Stimulated activated CD8-positive, alpha-beta memory T cell treated with anti-CD3 and anti-CD28 coated beads, Interleukin-12 subunit alpha, Interleukin-12 subunit beta, amount 100 ng/mL, for 24 hours (primary cell): ENCODE results near the gene ADAP1.
"Not testable (repeated sequence)": the region's sequence is repeated elsewhere in the genome, so short reads cannot be mapped to it uniquely, and the experiment has no call there.

Experiments
- DNase-seq: peaks from one replicate; pipeline ENCODE4 v3.0.0-alpha.2; 2020; ENCODE audit errors: extremely low read depth

The ADAP1 gene

GRCh38 chr7:882336-883035, 72.0 kb downstream of the ADAP1 start:
- DNase-seq: no peak

- DNase-seq: no peak
Observed at GRCh38 chr7:881441-882234, 72.8 kb downstream of the ADAP1 start.

- no peak for DNase-seq
Observed at GRCh38 chr7:880450-880849, 74.0 kb downstream of the ADAP1 start.

- DNase-seq: no peak
Observed at GRCh38 chr7:879706-880105, 74.8 kb downstream of the ADAP1 start.

DNA sequence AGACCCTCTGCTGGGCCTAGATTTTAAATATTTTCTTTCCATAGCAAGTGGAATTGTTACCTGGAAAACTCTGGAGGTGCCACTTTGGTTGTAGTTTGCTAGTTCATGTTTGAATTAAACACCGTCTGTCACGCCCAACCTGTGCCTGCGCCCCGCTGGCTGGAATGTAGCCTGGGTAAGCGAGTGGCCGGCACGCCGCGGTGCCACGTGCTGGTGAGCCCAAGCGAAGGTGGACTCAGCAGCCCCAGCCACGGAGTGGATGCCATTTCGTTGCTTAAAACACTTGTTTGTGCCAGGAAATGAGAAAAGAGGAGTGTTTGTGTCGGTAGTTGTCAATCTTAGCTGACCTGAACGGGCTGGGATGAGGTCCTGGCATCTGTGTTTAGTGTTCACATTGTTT, 75.4 kb downstream of the ADAP1 start:
- no peak for DNase-seq

- DNase-seq: no peak
Observed at GRCh38 chr7:877312-878232, 76.9 kb downstream of the ADAP1 start.

- no peak for DNase-seq
Observed at GRCh38 chr7:876972-877311, 77.5 kb downstream of the ADAP1 start.

- peak; percentile 88 for DNase-seq
Observed at GRCh38 chr7:876077-876971, 78.2 kb downstream of the ADAP1 start, which contains the start of gene GET4. Gene GET4, plus strand, starts transcription at chr7:876554. Its CDS starts 92 bp downstream, at chr7:876646.

GRCh38 chr7:875476-876076, 78.9 kb downstream of the ADAP1 start:
- DNase-seq: no peak

GRCh38 chr7:875051-875450, 79.4 kb downstream of the ADAP1 start:
- DNase-seq: no peak

GRCh38 chr7:874031-874749, 80.3 kb downstream of the ADAP1 start:
- DNase-seq: no peak

- DNase-seq: no peak
Observed at GRCh38 chr7:873367-874002, 81.0 kb downstream of the ADAP1 start.

- DNase-seq: not testable (repeated sequence)
Observed at GRCh38 chr7:872685-873084, 81.8 kb downstream of the ADAP1 start.

DNA sequence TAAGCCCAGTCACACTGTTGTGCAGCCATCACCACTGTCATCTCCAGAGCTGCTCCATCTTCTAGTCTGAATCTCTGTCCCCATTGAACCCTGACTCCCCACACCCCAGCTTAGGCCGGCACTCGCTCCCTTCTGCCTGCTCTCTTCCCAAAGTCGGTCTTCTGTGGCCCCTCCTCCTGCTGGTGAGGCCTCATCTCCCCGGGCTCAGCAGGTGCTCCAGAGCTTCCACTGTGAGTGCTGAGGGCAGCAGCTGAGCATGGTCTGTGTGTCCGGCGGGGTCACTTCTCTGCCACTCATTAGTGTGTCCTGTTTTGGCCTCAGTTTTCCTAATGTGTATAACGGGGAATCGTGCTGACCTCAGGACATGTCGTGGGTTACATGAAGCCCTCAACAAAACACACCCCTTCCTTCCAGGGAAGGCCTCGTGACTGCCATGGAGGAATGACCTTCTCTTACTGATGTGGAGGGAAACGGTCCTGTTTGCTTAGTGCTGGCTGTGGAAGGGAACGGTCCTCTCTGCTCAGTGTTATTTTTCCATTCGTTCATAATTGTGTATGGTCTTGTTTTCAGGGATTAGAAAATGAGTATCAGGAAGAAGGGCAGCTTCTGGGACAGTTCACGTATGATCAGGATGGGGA, 82.5 kb downstream of the ADAP1 start:
- no peak for DNase-seq

DNA sequence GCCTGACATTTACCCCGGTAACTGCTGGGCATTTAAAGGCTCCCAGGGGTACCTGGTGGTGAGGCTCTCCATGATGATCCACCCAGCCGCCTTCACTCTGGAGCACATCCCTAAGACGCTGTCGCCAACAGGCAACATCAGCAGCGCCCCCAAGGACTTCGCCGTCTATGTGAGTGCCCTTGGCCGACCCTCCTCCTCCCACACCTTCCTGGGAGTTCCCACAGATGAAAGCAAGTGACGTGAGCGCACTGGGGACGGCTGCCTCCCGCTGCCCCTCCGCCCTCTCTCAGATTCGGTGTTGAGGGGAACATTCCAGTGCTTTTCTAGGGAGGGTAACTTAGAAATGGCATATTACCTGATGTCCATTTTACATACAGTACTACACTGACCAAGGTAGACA, 85.1 kb downstream of the ADAP1 start:
- DNase-seq: no peak

GRCh38 chr7:868189-868486, 86.3 kb downstream of the ADAP1 start:
- DNase-seq: no peak

- DNase-seq: no peak
Observed at GRCh38 chr7:867406-868188, 86.9 kb downstream of the ADAP1 start.

DNA sequence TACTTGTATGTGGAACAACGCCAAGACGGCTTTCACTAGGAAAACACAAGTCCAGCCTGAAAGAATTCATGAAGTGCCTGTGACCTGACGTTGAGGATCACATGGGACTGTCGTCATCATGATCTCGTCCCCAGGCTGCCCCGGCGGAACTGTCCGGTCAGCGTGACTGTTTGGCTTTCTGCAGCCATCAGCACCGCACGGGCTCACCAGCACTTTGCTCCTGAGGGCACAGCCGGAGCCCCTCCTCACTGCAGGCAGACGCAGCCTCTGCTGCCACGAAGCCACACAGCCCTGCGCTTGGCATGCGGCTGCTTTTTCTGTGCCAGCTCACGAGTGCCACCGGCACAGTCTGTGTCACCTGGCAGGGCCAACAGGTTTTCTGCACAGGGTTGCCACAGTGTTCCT, 87.5 kb downstream of the ADAP1 start:
- DNase-seq: no peak

GRCh38 chr7:865921-866320, 88.6 kb downstream of the ADAP1 start:
- no peak for DNase-seq
